Neuronal stem cell (in vitro differentiated cells): ENCODE data around the gene PTGFR.

ENCODE experiments used
- DNase-seq: peaks from one replicate; pipeline ENCODE4 v3.0.0-alpha.2; 2013; ENCODE audit warnings: low spot score
- H2AFZ ChIP-seq: one replicate; pipeline ENCODE4 v1.6.1; 2013; ENCODE audit warnings: mild to moderate bottlenecking, low read length, inconsistent platforms
- H2AK5ac ChIP-seq: 2 replicates; pipeline ENCODE4 v1.6.1; 2013; ENCODE audit warnings: low read depth, mild to moderate bottlenecking, inconsistent platforms, low read length, moderate library complexity, mixed read lengths
- H2BK120ac ChIP-seq: 2 replicates; pipeline ENCODE4 v1.6.1; 2013; ENCODE audit warnings: low read depth, mild to moderate bottlenecking, inconsistent platforms, low read length, moderate library complexity, mixed read lengths
- H2BK12ac ChIP-seq: one replicate; pipeline ENCODE4 v1.6.1; 2013; ENCODE audit warnings: low read length, inconsistent platforms
- H2BK15ac ChIP-seq: 2 replicates; pipeline ENCODE4 v1.6.1; 2013; ENCODE audit warnings: mild to moderate bottlenecking, low read length, inconsistent platforms, mixed read lengths
- H2BK5ac ChIP-seq: one replicate; pipeline ENCODE4 v1.6.1; 2013; ENCODE audit warnings: inconsistent platforms, mild to moderate bottlenecking, low read length, moderate library complexity
- H3K14ac ChIP-seq: one replicate; pipeline ENCODE4 v1.6.1; 2013; ENCODE audit warnings: low read length, inconsistent platforms
- H3K18ac ChIP-seq: 2 replicates; pipeline ENCODE4 v1.6.1; 2013; ENCODE audit warnings: low read length, inconsistent platforms
- H3K23ac ChIP-seq: 2 replicates; pipeline ENCODE4 v1.6.1; 2013; ENCODE audit warnings: low read depth, mild to moderate bottlenecking, mixed read lengths, low read length, inconsistent platforms; ENCODE audit not compliant: poor library complexity
- H3K27ac ChIP-seq: replicated peaks from 3 replicates; pipeline ENCODE4 v1.5.1; 2013; ENCODE audit warnings: low read length, inconsistent platforms
- H3K27me3 ChIP-seq, 3 experiments: 2 replicates each; pipeline ENCODE4 v1.6.1; 2013; ENCODE audit warnings: low read length in 3 of 3, mild to moderate bottlenecking in 2 of 3, inconsistent platforms in 1 of 3, low read depth in 1 of 3, mixed read lengths in 1 of 3, moderate library complexity in 1 of 3; ENCODE audit not compliant: control insufficient read depth in 3 of 3, insufficient read depth in 3 of 3
- H3K36me3 ChIP-seq, 2 donors: replicated peaks in 1 of 2; 2 replicates each; pipeline ENCODE4 v1.6.1; 2013; ENCODE audit warnings: low read length in 2 of 2; ENCODE audit not compliant: control insufficient read depth in 2 of 2, insufficient read depth in 2 of 2
- H3K4ac ChIP-seq: 2 replicates; pipeline ENCODE4 v1.6.1; 2013; ENCODE audit warnings: inconsistent platforms, mild to moderate bottlenecking, low read length, moderate library complexity
- H3K4me1 ChIP-seq, 2 donors: 1 replicate in 1 of 2; 2 replicates in 1 of 2; pipeline ENCODE4 v1.6.1; 2013; ENCODE audit warnings: low read length in 2 of 2, low read depth in 1 of 2; ENCODE audit not compliant: control insufficient read depth in 2 of 2, insufficient read depth in 1 of 2
- H3K4me2 ChIP-seq: one replicate; pipeline ENCODE4 v1.6.1; 2013; ENCODE audit warnings: mild to moderate bottlenecking, low read length, inconsistent platforms; ENCODE audit not compliant: insufficient read depth, poor library complexity, severe bottlenecking
- H3K4me3 ChIP-seq, 2 donors: 2 replicates each; pipeline ENCODE4 v1.5.1; 2013; ENCODE audit warnings: low read length in 2 of 2, mild to moderate bottlenecking in 2 of 2, inconsistent platforms in 1 of 2, moderate library complexity in 1 of 2
- H3K79me1 ChIP-seq: one replicate; pipeline ENCODE4 v1.6.1; 2013; ENCODE audit warnings: low read depth, mild to moderate bottlenecking, inconsistent platforms, low read length, moderate library complexity
- H3K9ac ChIP-seq: one replicate; pipeline ENCODE4 v1.6.1; 2013; ENCODE audit warnings: mild to moderate bottlenecking, low read depth, low read length, inconsistent platforms; ENCODE audit not compliant: poor library complexity
- H3K9me3 ChIP-seq, 2 donors: replicated peaks in 1 of 2; 2 replicates each; pipeline versions ENCODE3 to v1.6.1; 2013; ENCODE audit warnings: low read length in 2 of 2, mild to moderate bottlenecking in 2 of 2, inconsistent platforms in 1 of 2, low read depth in 1 of 2, mixed read lengths in 1 of 2, moderate library complexity in 1 of 2; ENCODE audit not compliant: control insufficient read depth in 2 of 2, insufficient read depth in 1 of 2
- H4K8ac ChIP-seq: one replicate; pipeline ENCODE4 v1.6.1; 2013; ENCODE audit warnings: low read depth, mild to moderate bottlenecking, inconsistent platforms, low read length, moderate library complexity
- H4K91ac ChIP-seq: one replicate; pipeline ENCODE4 v1.6.1; 2013; ENCODE audit warnings: low read length, low read depth, mild to moderate bottlenecking, inconsistent platforms; ENCODE audit not compliant: poor library complexity
- WGBS, 2 donors: extraction: QIAGEN DNeasy Blood & Tissue Kit; methylation state at CpG; one replicate each; pipeline ENCODE4 v1.1.7; 2013; ENCODE audit warnings: missing lambda C conversion rate in 2 of 2, mixed read lengths in 1 of 2; ENCODE audit not compliant: insufficient read length in 2 of 2, insufficient replicate concordance in 1 of 2; ENCODE audit errors: extremely low coverage in 2 of 2; 5-methylcytosine and 5-hydroxymethylcytosine counted together

PTGFR gene

DNA sequence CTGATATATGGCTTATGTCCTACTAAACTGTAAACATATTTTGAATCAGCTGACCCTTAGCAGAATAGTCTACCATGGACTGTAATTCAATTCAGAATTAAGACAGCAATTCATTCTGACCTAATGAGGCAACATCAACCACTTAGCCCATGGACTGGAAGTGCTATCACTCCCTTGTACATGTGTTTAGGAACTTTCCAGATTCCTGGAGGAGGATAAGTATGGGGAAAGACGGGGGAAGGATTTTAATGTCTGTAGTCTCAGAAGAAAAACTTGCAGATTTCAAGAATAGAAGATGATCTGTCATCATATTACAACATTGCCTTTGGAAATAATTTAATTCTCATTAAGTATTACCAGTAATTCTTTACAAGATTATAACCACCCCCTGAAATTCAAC, 56.3 kb downstream of the PTGFR start:
- WGBS, 2 donors, result no CpG with 5 or more reads among the region's 1 CpG
- H3K4me2 ChIP-seq, result no peak overlapping the region
- H2BK12ac ChIP-seq, result no peak overlapping the region
- no peak overlapping the region for H4K91ac ChIP-seq
- H3K4me1 ChIP-seq, result no peaks in the 10 kb centered on the region
- H3K14ac ChIP-seq, result no peak overlapping the region
- no peaks in the 10 kb centered on the region for H3K79me1 ChIP-seq
- no peak overlapping the region for H3K4me3 ChIP-seq
- no peak overlapping the region for H4K8ac ChIP-seq
- no peak overlapping the region for H3K18ac ChIP-seq
- H2AK5ac ChIP-seq, result no peak overlapping the region
- H2BK120ac ChIP-seq, result no peak overlapping the region
- no peak overlapping the region for H2AFZ ChIP-seq
- H3K27ac ChIP-seq, result no peak overlapping the region
- H3K9me3 ChIP-seq, result no peaks in the 10 kb centered on the region
- no peak overlapping the region for H2BK15ac ChIP-seq
- no peak overlapping the region for H3K4ac ChIP-seq
- DNase-seq, result no peak
- H2BK5ac ChIP-seq, result no peak overlapping the region
- H3K23ac ChIP-seq, result no peak overlapping the region
- no peak overlapping the region for H3K9ac ChIP-seq
- no peaks in the 10 kb centered on the region for H3K36me3 ChIP-seq
- no peaks in the 10 kb centered on the region for H3K27me3 ChIP-seq

DNA sequence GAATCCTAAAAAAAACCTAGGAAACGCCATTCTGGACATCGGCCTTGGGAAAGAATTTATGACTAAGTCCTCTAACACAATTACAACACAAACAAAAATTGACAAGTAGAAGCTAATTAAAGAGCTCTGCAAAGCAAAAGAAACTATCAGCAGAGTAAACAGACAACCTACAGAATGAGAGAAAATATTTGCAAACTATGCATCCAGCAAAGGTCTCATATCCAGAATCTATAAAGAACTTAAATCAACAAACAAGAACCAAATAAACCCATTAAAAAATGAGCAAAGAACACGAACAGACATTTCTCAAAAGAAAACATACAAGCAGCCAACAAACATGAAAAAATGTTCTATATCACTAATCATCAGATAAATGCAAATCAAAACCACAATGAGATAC, 58.6 kb downstream of the PTGFR start:
- no CpG with 5 or more reads among the region's 3 CpGs for WGBS, 2 donors
- no peak overlapping the region for H2BK12ac ChIP-seq
- no peak overlapping the region for H4K8ac ChIP-seq
- no peak for DNase-seq
- H3K4me1 ChIP-seq, result no peaks in the 10 kb centered on the region
- no peak overlapping the region for H2AK5ac ChIP-seq
- H2BK120ac ChIP-seq, result no peak overlapping the region
- H3K9ac ChIP-seq, result no peak overlapping the region
- no peak overlapping the region for H3K18ac ChIP-seq
- H3K4ac ChIP-seq, result no peak overlapping the region
- H3K23ac ChIP-seq, result no peak overlapping the region
- H2BK15ac ChIP-seq, result no peak overlapping the region
- no peaks in the 10 kb centered on the region for H3K9me3 ChIP-seq
- H3K4me3 ChIP-seq, result no peak overlapping the region
- no peaks in the 10 kb centered on the region for H3K79me1 ChIP-seq
- H3K27me3 ChIP-seq, result no peaks in the 10 kb centered on the region
- no peaks in the 10 kb centered on the region for H3K36me3 ChIP-seq
- H4K91ac ChIP-seq, result no peak overlapping the region
- no peak overlapping the region for H3K14ac ChIP-seq
- no peak overlapping the region for H2AFZ ChIP-seq
- H2BK5ac ChIP-seq, result no peak overlapping the region
- no peak overlapping the region for H3K4me2 ChIP-seq
- H3K27ac ChIP-seq, result no peak overlapping the region

DNA sequence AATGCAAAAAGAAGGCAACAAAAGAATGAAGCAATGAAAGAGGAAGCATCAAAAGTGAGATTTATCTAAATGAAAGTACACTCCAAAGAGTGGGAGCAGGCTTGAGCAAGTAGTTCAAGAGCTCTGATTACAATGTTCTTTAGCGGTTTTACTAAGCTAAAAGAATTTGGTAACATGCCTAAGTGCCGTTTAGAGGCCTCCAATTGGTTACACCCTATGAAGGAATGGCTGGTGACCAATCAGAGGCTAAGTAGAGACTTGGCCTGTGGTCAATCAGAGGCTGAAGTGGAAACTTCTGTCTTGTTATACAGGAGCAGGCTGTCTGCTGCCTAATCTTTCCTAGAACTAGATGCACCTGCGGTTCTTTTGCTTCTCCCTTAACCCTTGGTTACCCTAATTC, 59.1 kb downstream of the PTGFR start:
- Histone ChIP-seq H3K18ac (no peak overlapping the region), H3K27me3 (no peaks in the 10 kb centered on the region), H3K4me3 (no peak overlapping the region), H4K91ac (no peak overlapping the region), H2BK15ac (no peak overlapping the region), H2BK5ac (no peak overlapping the region), H3K27ac (no peak overlapping the region), H4K8ac (no peak overlapping the region), H3K14ac (no peak overlapping the region), H3K4me2 (no peak overlapping the region), H2BK12ac (no peak overlapping the region), H3K4me1 (no peaks in the 10 kb centered on the region), H2AFZ (no peak overlapping the region), H3K79me1 (no peaks in the 10 kb centered on the region), H2BK120ac (no peak overlapping the region), H2AK5ac (no peak overlapping the region), H3K4ac (no peak overlapping the region), H3K9ac (no peak overlapping the region), H3K23ac (no peak overlapping the region), H3K9me3 (no peaks in the 10 kb centered on the region), H3K36me3 (no peaks in the 10 kb centered on the region)
- WGBS, 2 donors, result no CpG with 5 or more reads among the region's 3 CpGs
- DNase-seq, result no peak

DNA sequence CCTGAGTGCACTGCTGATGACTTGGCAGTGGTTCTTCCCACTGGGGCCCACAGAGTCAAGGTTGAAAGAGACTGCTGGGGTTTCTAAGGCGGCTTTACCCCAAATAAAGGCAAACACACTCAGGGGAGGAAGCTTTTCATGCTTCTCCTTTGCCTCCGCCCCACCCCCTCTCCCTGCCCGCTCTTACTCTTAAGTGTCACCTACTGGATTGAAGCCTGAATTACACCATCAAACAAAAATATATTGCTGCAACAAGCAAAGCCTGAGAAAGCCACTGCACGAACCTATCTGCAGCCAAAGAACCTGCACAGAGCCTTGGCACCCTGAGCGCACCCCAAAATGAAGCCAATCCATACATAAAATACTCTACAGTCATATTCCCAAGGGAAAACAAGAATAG, 63.1 kb downstream of the PTGFR start:
- Histone ChIP-seq H3K4me1 (no peaks in the 10 kb centered on the region), H3K14ac (no peak overlapping the region), H2BK12ac (no peak overlapping the region), H2AFZ (no peak overlapping the region), H3K4me3 (peak overlapping the region in 1 of 2 donors; percentile 16), H3K9me3 (no peaks in the 10 kb centered on the region), H3K23ac (no peak overlapping the region), H3K27ac (no peak overlapping the region), H3K18ac (no peak overlapping the region), H2BK120ac (no peak overlapping the region), H2BK15ac (no peak overlapping the region), H2BK5ac (no peak overlapping the region), H2AK5ac (no peak overlapping the region), H3K4me2 (no peak overlapping the region), H4K91ac (no peak overlapping the region), H3K79me1 (no peaks in the 10 kb centered on the region), H4K8ac (no peak overlapping the region), H3K27me3 (no peaks in the 10 kb centered on the region), H3K4ac (no peak overlapping the region), H3K36me3 (no peaks in the 10 kb centered on the region), H3K9ac (no peak overlapping the region)
- DNase-seq, result no peak
- WGBS, 2 donors, result no CpG with 5 or more reads among the region's 5 CpGs
